Ovary (tissue), 3 donors: Measurements from ENCODE around the gene NKAPL.

ENCODE experiments used
- CTCF ChIP-seq, 3 donors: fragments of 450-650 bp in 2 of 3; fragments of 200-600 bp in 1 of 3; IDR thresholded peaks; one replicate each; pipeline versions ENCODE4 v1.5.1 to v1.8.0; 2016 to 2022; ENCODE audit warnings: antibody characterized with exemption in 3 of 3, mild to moderate bottlenecking in 1 of 3
- EP300 ChIP-seq: sonication (generic); formaldehyde crosslinking; IDR thresholded peaks from one replicate; pipeline ENCODE4 v1.6.1; 2017; ENCODE audit warnings: antibody characterized with exemption
- donor health status: DM: no; HTN: no; CAD: no.

- no peak for TF ChIP-seq EP300
- TF ChIP-seq CTCF (IDR thresholded peaks at IDR 0.05): no peak
These were observed 5.0 kb upstream of the NKAPL start for GRCh38 chr6:28254121-28254519.
